ENCODE results near the gene CYP2A6.

- TF ChIP-seq CTCF (IDR thresholded peaks at IDR 0.05) (no peak), POLR2AphosphoS5 (IDR thresholded peaks at IDR 0.05) (no peak)
Observed at GRCh38 chr19:40862333-40862732, 12.1 kb upstream of the CYP2A6 start.

Measured in esophagus muscularis mucosa (tissue), 3 donors.